Left ventricle myocardium inferior (tissue), 1 donor: ENCODE data around the gene LNPK. TPM values are rescaled to one million over a fixed set of nuclear protein-coding genes. Genes with fewer than 3 reads are reported as not detected.

ENCODE experiments used
- DNase-seq: peaks from one replicate; pipeline ENCODE4 v3.0.0-alpha.2; 2020
- H3K27ac ChIP-seq: fragments of 200-600 bp; replicated peaks from 2 replicates; pipeline ENCODE4 v1.8.0; 2021
- H3K27me3 ChIP-seq: fragments of 200-600 bp; 2 replicates; pipeline ENCODE4 v1.8.0; 2021; ENCODE audit warnings: low read depth
- H3K36me3 ChIP-seq: fragments of 200-600 bp; 2 replicates; pipeline ENCODE4 v1.8.0; 2021
- H3K4me1 ChIP-seq: fragments of 200-600 bp; 2 replicates; pipeline ENCODE4 v1.8.0; 2021
- H3K4me3 ChIP-seq: fragments of 200-600 bp; 2 replicates; pipeline ENCODE4 v1.8.0; 2021; ENCODE audit warnings: mild to moderate bottlenecking, moderate library complexity
- H3K9me3 ChIP-seq: fragments of 200-600 bp; replicated peaks from 2 replicates; pipeline ENCODE4 v1.8.0; 2021
- CTCF ChIP-seq: fragments of 200-600 bp; IDR thresholded peaks from 2 replicates; pipeline ENCODE4 v1.8.0; 2021; ENCODE audit warnings: antibody characterized with exemption, mild to moderate bottlenecking, borderline replicate concordance
- intact Hi-C: fragments of 100-400 bp; cut with micrococcal nuclease; formaldehyde crosslinking; loops from one replicate; pipeline ENCODE4 v1.11.0; 2022
- total RNA-seq: library from RNA; stranded (reverse); fragmentation: NEBNext Ultra II Directional; extraction: Animal tissue kit (Norgen Biotek cat#: 25700); gene quantifications from one replicate; pipeline ENCODE4 v1.2.1, GENCODE V29; 2021
- donor health status: DM: no; HTN: yes; CAD: no; lungs with severe emphysema.

LNPK gene
- total RNA-seq, 1 donor from 2014 or later = 42.3 TPM

DNA sequence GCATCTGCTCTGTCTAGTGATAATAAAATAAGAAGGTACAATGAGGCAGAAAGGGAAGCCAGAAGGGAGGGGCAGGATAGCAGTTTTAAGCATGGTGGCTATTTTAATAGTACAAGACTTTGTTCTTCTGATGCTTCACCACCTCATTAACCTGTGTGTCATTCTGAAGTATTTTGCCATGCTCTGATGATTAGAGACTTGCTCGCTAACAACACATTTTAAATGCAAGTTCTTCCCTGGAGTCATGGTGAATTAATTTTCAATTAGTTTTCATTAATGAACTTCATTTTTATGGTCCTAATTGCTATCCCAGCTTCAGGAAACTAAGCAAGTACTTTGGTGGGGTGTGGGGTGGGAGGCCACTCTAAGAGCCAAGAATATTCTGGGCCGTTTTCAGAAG lies 25.7 kb upstream of the LNPK start:
- no peak overlapping the region for H3K27ac ChIP-seq
- no peak for TF ChIP-seq CTCF
- H3K4me1 ChIP-seq = no peaks in the 10 kb centered on the region
- intact Hi-C loops = no loop called here
- peaks cover 51% of the 10 kb centered on the region for H3K27me3 ChIP-seq
- H3K9me3 ChIP-seq = no peaks in the 10 kb centered on the region
- no peaks in the 10 kb centered on the region for H3K36me3 ChIP-seq
- H3K4me3 ChIP-seq = no peak overlapping the region
- DNase-seq = no peak

DNA sequence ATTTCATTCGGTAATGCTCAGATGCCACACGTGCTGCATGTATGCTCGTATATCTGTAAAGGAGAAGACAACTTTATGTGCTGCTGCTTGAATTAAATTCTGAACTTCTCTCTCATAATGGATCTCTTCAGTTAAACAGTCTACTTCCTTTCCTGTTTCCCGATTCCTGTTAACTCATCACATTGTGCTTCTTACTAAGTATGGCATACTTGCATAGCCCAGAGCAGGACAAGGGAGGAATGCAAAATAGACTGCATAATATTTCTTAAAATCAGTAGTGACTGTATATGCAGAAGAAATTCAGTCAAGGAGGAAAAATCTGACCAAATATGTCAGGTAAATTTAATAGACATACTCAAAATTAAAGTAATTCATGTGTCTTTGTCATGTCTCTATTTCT lies 23.9 kb upstream of the LNPK start:
- TF ChIP-seq CTCF = no peak
- H3K27ac ChIP-seq = no peak overlapping the region
- no peaks in the 10 kb centered on the region for H3K9me3 ChIP-seq
- no peak overlapping the region for H3K4me3 ChIP-seq
- no peaks in the 10 kb centered on the region for H3K36me3 ChIP-seq
- DNase-seq = no peak
- H3K27me3 ChIP-seq = peaks cover 56% of the 10 kb centered on the region
- H3K4me1 ChIP-seq = no peaks in the 10 kb centered on the region
- intact Hi-C loops = no loop called here

DNA sequence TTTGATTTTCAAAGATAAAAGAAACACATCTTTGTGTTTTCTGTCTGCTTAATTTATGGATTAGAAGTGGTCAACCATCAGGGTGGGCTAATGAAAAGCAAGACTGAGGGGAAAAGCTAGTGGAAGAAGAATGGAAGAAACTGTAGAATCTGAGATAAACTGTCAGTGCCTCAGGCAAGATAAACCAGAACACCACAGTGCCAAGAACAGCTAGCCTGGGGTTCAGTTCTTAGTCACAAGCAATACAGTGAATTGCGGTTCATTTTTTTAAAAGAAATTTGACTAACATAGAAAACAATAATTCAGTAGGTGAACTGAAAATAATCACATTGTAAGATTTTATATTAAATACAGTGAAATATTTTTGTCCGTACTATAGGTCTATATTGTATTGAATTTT lies 22.0 kb upstream of the LNPK start:
- no peaks in the 10 kb centered on the region for H3K9me3 ChIP-seq
- H3K4me1 ChIP-seq = no peaks in the 10 kb centered on the region
- no peak for TF ChIP-seq CTCF
- no peak overlapping the region for H3K4me3 ChIP-seq
- H3K27ac ChIP-seq = no peak overlapping the region
- peaks cover 56% of the 10 kb centered on the region for H3K27me3 ChIP-seq
- intact Hi-C loops = no loop called here
- DNase-seq = no peak
- no peaks in the 10 kb centered on the region for H3K36me3 ChIP-seq

GRCh38 chr2:176022048-176022447 lies 20.0 kb upstream of the LNPK start:
- peaks cover 39% of the 10 kb centered on the region for H3K27me3 ChIP-seq

GRCh38 chr2:176020400-176020799 lies 18.3 kb upstream of the LNPK start:
- Histone ChIP-seq H3K27me3 (peaks cover 25% of the 10 kb centered on the region), H3K27ac (no peak overlapping the region), H3K4me1 (no peaks in the 10 kb centered on the region), H3K4me3 (no peak overlapping the region), H3K36me3 (no peaks in the 10 kb centered on the region), H3K9me3 (no peaks in the 10 kb centered on the region)
- DNase-seq = no peak
- intact Hi-C loops = no loop called here
- TF ChIP-seq CTCF = no peak

More at GRCh38 chr2:176022048-176022447, 20.0 kb upstream of the LNPK start:
- no peak overlapping the region for H3K27ac ChIP-seq
- intact Hi-C loops = no loop called here
- no peak for DNase-seq
- no peak overlapping the region for H3K4me3 ChIP-seq
- no peaks in the 10 kb centered on the region for H3K36me3 ChIP-seq
- H3K9me3 ChIP-seq = no peaks in the 10 kb centered on the region
- H3K4me1 ChIP-seq = no peaks in the 10 kb centered on the region
- TF ChIP-seq CTCF = no peak

DNA sequence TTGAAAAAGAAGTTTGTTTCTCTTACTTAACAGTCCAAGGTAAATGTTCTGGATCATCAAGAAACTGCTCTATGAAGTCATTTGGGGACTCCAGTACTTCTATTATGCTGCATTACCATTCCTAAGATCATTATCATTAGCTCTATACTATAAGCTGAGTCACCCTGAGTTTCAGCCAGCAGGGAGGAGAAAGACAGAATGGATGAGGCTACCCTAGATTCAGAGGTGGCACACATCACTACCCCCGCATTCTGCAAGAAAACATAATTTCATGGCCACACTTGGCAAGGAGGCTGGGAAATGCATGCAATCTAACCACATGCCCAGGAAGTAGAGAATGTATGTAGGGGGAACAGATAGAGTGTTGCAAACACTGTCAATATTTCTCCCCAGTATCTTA lies 16.6 kb upstream of the LNPK start:
- peaks cover 19% of the 10 kb centered on the region for H3K27me3 ChIP-seq
- no peak overlapping the region for H3K27ac ChIP-seq
- DNase-seq = no peak
- H3K4me1 ChIP-seq = no peaks in the 10 kb centered on the region
- no peaks in the 10 kb centered on the region for H3K36me3 ChIP-seq
- H3K4me3 ChIP-seq = no peak overlapping the region
- TF ChIP-seq CTCF = no peak
- intact Hi-C loops = no loop called here
- H3K9me3 ChIP-seq = no peaks in the 10 kb centered on the region
